Measurements from ENCODE around the gene FOXP1.

DNA sequence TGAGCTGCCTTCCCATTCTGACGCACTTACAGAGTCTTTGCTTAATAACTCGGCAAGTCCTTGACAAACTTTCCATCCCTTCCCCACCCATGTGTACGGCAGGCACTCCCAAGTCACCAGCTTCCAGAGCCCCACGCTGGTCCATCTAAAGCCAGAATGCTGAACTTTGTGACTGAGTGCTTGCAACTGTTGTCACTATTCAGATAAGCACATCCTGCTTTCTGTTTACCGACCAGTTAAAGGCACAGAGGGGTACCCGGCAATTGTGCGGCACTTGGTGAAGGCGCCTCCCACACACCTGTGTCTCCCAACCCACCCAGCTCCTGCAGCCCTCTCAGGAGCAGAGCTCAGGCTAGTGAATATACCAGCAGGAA, 430.6 kb downstream of the FOXP1 start:
- peak; percentile 78; the same call in 1 of the 2 replicates for TF ChIP-seq ZFP37 (CRISPR knock-in tag; IDR thresholded peaks at IDR 0.05; ENCODE audit: borderline replicate concordance)
- TF ChIP-seq ZFP36L1 (CRISPR knock-in tag; IDR thresholded peaks at IDR 0.05): 0 out of 2 replicates have a peak, but pooled peaks have one; percentile 27
